ENCODE results near the gene IFRD2. TPM values are rescaled to one million over a fixed set of nuclear protein-coding genes. Genes with fewer than 3 reads are reported as not detected.

The IFRD2 gene
- total RNA-seq, 1 donor from 2014 or later: 40.2 TPM

DNA sequence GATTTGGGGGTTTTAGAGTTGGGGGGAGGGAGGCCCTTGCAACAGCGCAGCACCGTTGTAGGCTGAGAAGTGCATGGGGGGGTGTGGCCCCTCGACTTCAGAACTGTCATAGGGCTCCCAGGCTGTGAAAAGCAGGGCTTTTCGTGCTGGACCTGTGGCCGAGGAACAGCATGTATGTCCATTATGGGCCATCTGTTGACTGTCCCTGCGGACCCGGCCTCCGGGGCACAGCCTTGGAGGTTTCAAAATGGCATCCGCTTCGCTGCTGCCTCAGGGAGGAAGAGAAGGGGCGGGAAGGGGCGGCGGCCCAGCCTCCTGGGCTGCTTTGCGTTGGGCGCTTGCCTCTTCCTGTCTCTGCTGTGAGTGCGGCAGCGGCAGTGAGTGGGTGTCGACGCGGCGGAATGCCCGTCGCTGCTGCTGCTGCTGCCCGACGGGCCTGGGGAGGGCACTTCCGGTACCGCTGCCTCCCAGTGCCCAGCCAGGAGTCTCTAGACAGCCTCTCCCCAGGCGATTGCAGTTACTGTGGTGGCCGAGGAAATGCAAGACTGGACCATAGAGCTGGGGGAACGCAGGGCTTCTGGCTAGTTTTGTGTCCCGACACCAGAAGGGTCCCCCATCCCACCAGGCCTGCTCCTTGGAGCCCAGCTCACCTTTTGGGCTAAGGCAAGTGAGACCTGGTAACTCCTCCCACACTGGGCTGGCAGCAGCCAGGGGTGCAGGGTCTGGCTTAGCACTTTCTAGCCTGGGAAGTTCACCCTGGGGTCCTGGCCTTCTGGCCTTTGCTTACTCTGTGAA is 54.3 kb downstream of the IFRD2 start:
- Mint-ChIP-seq H3K4me1 (peaks cover 52% of the 10 kb centered on the region), H3K4me3 (peak overlapping the region; percentile 98)

More for the DNA sequence above, 54.3 kb downstream of the IFRD2 start:
- TF ChIP-seq, protein P1, sequence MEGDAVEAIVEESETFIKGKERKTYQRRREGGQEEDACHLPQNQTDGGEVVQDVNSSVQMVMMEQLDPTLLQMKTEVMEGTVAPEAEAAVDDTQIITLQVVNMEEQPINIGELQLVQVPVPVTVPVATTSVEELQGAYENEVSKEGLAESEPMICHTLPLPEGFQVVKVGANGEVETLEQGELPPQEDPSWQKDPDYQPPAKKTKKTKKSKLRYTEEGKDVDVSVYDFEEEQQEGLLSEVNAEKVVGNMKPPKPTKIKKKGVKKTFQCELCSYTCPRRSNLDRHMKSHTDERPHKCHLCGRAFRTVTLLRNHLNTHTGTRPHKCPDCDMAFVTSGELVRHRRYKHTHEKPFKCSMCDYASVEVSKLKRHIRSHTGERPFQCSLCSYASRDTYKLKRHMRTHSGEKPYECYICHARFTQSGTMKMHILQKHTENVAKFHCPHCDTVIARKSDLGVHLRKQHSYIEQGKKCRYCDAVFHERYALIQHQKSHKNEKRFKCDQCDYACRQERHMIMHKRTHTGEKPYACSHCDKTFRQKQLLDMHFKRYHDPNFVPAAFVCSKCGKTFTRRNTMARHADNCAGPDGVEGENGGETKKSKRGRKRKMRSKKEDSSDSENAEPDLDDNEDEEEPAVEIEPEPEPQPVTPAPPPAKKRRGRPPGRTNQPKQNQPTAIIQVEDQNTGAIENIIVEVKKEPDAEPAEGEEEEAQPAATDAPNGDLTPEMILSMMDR (IDR thresholded peaks at IDR 0.05; ENCODE audit: unreplicated experiment): no peak
- Mint-ChIP-seq H3K36me3 (no peaks in the 10 kb centered on the region), H3K9me3 (no peaks in the 10 kb centered on the region), H3K27me3 (ENCODE audit: low read depth) (no peaks in the 10 kb centered on the region), H3K27ac (peak overlapping the region; percentile 94)
- peak; percentile 59 to 77 for DNase-seq (ENCODE audit: low spot score in 2 of 2, unreplicated experiment in 2 of 2)

Other genes with a start within 250 kb of the IFRD2 start
- gene RBM5, start 203.5 kb downstream of the IFRD2 start, total RNA-seq: 301 to 332 TPM (median 322 TPM) in 3 replicates
- 94.5 to 101 TPM (median 99.1 TPM) in 3 replicates for gene SEMA3F, start 137.1 kb downstream of the IFRD2 start, total RNA-seq
- gene GNAT1, start 100.8 kb downstream of the IFRD2 start, total RNA-seq: 0.27 to 0.98 TPM (median 0.55 TPM) in 3 replicates
- 0.84 to 2.5 TPM (median 1.8 TPM) in 3 replicates for gene SLC38A3, start 87.2 kb downstream of the IFRD2 start, total RNA-seq
- 155 to 159 TPM (median 156 TPM) in 3 replicates for gene GNAI2, start 56.2 kb downstream of the IFRD2 start, total RNA-seq
- gene SEMA3B, start 23.3 kb downstream of the IFRD2 start, total RNA-seq: 166 to 179 TPM (median 177 TPM) in 3 replicates
- 0.38 to 0.51 TPM (median 0.50 TPM) in 3 replicates for gene LSMEM2, start 13.3 kb downstream of the IFRD2 start, total RNA-seq
- 2.9 to 3.0 TPM (median 2.9 TPM) in 3 replicates for gene HYAL3, start 7.0 kb upstream of the IFRD2 start, total RNA-seq
- 14.5 to 17.3 TPM (median 15.4 TPM) in 3 replicates for gene NAA80, start 7.0 kb upstream of the IFRD2 start, total RNA-seq
- 2.4 to 3.5 TPM (median 2.7 TPM) in 3 replicates for gene HYAL1, start 11.1 kb upstream of the IFRD2 start, total RNA-seq
- gene HYAL2, start 30.3 kb upstream of the IFRD2 start, total RNA-seq: 71.5 to 76.3 TPM (median 75.1 TPM) in 3 replicates
- 19.8 to 23.3 TPM (median 20.3 TPM) in 3 replicates for gene TUSC2, start 35.8 kb upstream of the IFRD2 start, total RNA-seq
- 13.7 to 15.4 TPM (median 14.3 TPM) in 3 replicates for gene RASSF1, start 48.4 kb upstream of the IFRD2 start, total RNA-seq
- gene ZMYND10, start 53.3 kb upstream of the IFRD2 start, total RNA-seq: 0.54 to 1.00 TPM (median 0.83 TPM) in 3 replicates
- 19.9 to 23.4 TPM (median 23.3 TPM) in 3 replicates for gene NPRL2, start 58.3 kb upstream of the IFRD2 start, total RNA-seq
- 12.9 to 13.6 TPM (median 13.1 TPM) in 3 replicates for gene CYB561D2, start 58.4 kb upstream of the IFRD2 start, total RNA-seq
- gene TMEM115, start 67.1 kb upstream of the IFRD2 start, total RNA-seq: 38.6 to 41.3 TPM (median 40.3 TPM) in 3 replicates
- 9.9 to 10.8 TPM (median 9.9 TPM) in 3 replicates for gene CACNA2D2, start 211.2 kb upstream of the IFRD2 start, total RNA-seq

Data from mesothelial cell of epicardium (in vitro differentiated cells).